ENCODE measurements around the gene TWF2. TPM values are rescaled to one million over a fixed set of nuclear protein-coding genes. Genes with fewer than 3 reads are reported as not detected.

Gene TWF2
- total and polyA plus RNA-seq, 9 of the 15 experiments (the other 6 are each of a cell fraction or from before 2014, with no cell fraction given): 0.11 to 61.9 (median 29.7) TPM

DNA sequence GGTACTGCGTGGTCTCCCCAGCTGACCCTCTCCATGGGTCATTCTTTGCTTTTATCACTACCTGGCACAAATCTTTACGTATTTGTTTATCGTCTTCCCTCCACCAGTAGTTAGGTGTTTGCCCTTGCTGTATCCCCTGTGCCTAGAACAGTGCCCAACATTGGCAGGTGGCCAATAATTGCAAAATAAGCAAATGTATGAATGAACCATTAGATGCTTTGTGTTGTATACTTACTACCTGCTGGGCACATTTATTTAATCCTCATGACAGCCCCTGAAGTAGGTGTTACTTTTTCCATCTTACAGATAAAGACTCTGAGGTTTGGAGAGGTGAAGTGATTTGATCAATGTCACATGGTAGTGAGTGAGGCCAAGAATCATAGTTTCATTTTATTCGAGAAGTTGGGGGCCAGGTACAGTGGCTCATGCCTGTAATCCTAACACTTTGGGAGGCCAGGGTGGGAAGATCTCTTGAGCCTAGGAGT, 2.0 kb upstream of the TWF2 start (continued):
- no peak for TF ChIP-seq SIN3A (IDR thresholded peaks at IDR 0.05; ENCODE audit: borderline replicate concordance in 2 of 2, control insufficient read depth in 1 of 2, low read depth in 2 of 2, low read length in 2 of 2)
- 0 out of 2 replicates have a peak, but pooled peaks have one; percentile 19 for TF ChIP-seq ZNF311 (CRISPR knock-in tag; IDR thresholded peaks at IDR 0.05)
- no peak for TF ChIP-seq KAT2B (IDR thresholded peaks at IDR 0.05; ENCODE audit: low read depth, low read length)
- TF ChIP-seq LCOR (CRISPR knock-in tag; IDR thresholded peaks at IDR 0.05): no peak
- TF ChIP-seq, protein P1, sequence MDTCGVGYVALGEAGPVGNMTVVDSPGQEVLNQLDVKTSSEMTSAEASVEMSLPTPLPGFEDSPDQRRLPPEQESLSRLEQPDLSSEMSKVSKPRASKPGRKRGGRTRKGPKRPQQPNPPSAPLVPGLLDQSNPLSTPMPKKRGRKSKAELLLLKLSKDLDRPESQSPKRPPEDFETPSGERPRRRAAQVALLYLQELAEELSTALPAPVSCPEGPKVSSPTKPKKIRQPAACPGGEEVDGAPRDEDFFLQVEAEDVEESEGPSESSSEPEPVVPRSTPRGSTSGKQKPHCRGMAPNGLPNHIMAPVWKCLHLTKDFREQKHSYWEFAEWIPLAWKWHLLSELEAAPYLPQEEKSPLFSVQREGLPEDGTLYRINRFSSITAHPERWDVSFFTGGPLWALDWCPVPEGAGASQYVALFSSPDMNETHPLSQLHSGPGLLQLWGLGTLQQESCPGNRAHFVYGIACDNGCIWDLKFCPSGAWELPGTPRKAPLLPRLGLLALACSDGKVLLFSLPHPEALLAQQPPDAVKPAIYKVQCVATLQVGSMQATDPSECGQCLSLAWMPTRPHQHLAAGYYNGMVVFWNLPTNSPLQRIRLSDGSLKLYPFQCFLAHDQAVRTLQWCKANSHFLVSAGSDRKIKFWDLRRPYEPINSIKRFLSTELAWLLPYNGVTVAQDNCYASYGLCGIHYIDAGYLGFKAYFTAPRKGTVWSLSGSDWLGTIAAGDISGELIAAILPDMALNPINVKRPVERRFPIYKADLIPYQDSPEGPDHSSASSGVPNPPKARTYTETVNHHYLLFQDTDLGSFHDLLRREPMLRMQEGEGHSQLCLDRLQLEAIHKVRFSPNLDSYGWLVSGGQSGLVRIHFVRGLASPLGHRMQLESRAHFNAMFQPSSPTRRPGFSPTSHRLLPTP (IDR thresholded peaks at IDR 0.05; ENCODE audit: borderline replicate concordance, extremely low read depth, insufficient read length): no peak
- no peak for TF ChIP-seq ZNF76 (CRISPR knock-in tag; IDR thresholded peaks at IDR 0.05; ENCODE audit: borderline replicate concordance)
- no peak for TF ChIP-seq TRIM28 (IDR thresholded peaks at IDR 0.05)
- TF ChIP-seq, protein P2, sequence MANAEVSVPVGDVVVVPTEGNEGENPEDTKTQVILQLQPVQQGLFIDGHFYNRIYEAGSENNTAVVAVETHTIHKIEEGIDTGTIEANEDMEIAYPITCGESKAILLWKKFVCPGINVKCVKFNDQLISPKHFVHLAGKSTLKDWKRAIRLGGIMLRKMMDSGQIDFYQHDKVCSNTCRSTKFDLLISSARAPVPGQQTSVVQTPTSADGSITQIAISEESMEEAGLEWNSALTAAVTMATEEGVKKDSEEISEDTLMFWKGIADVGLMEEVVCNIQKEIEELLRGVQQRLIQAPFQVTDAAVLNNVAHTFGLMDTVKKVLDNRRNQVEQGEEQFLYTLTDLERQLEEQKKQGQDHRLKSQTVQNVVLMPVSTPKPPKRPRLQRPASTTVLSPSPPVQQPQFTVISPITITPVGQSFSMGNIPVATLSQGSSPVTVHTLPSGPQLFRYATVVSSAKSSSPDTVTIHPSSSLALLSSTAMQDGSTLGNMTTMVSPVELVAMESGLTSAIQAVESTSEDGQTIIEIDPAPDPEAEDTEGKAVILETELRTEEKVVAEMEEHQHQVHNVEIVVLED (CRISPR knock-in tag; IDR thresholded peaks at IDR 0.05): no peak
- TF ChIP-seq MTA3 (IDR thresholded peaks at IDR 0.05; ENCODE audit: borderline replicate concordance): no peak
- TF ChIP-seq, protein P3, sequence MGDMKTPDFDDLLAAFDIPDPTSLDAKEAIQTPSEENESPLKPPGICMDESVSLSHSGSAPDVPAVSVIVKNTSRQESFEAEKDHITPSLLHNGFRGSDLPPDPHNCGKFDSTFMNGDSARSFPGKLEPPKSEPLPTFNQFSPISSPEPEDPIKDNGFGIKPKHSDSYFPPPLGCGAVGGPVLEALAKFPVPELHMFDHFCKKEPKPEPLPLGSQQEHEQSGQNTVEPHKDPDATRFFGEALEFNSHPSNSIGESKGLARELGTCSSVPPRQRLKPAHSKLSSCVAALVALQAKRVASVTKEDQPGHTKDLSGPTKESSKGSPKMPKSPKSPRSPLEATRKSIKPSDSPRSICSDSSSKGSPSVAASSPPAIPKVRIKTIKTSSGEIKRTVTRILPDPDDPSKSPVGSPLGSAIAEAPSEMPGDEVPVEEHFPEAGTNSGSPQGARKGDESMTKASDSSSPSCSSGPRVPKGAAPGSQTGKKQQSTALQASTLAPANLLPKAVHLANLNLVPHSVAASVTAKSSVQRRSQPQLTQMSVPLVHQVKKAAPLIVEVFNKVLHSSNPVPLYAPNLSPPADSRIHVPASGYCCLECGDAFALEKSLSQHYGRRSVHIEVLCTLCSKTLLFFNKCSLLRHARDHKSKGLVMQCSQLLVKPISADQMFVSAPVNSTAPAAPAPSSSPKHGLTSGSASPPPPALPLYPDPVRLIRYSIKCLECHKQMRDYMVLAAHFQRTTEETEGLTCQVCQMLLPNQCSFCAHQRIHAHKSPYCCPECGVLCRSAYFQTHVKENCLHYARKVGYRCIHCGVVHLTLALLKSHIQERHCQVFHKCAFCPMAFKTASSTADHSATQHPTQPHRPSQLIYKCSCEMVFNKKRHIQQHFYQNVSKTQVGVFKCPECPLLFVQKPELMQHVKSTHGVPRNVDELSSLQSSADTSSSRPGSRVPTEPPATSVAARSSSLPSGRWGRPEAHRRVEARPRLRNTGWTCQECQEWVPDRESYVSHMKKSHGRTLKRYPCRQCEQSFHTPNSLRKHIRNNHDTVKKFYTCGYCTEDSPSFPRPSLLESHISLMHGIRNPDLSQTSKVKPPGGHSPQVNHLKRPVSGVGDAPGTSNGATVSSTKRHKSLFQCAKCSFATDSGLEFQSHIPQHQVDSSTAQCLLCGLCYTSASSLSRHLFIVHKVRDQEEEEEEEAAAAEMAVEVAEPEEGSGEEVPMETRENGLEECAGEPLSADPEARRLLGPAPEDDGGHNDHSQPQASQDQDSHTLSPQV (IDR thresholded peaks at IDR 0.05): no peak
- TF ChIP-seq PPARD (CRISPR knock-in tag; IDR thresholded peaks at IDR 0.05): no peak
- no peak for TF ChIP-seq ZNF324 (CRISPR knock-in tag; IDR thresholded peaks at IDR 0.05)
- TF ChIP-seq SOX6 (IDR thresholded peaks at IDR 0.05): no peak
- no peak for TF ChIP-seq GATAD2B (IDR thresholded peaks at IDR 0.05; ENCODE audit: borderline replicate concordance)
- no peak for TF ChIP-seq SPI1 (IDR thresholded peaks at IDR 0.05; ENCODE audit: borderline replicate concordance, low read depth, low read length)
- no peak for TF ChIP-seq CHD2 (IDR thresholded peaks at IDR 0.05; ENCODE audit: low read depth, low read length)
- TF ChIP-seq COPS2 (conservative IDR thresholded peaks at IDR 0.05): no peak
- no peak for TF ChIP-seq CREBBP (IDR thresholded peaks at IDR 0.05; ENCODE audit: low read depth, low read length)
- TF ChIP-seq, protein P4, sequence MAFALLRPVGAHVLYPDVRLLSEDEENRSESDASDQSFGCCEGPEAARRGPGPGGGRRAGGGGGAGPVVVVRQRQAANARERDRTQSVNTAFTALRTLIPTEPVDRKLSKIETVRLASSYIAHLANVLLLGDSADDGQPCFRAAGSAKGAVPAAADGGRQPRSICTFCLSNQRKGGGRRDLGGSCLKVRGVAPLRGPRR (CRISPR knock-in tag; IDR thresholded peaks at IDR 0.05): no peak
- TF ChIP-seq NFIX (CRISPR knock-in tag; IDR thresholded peaks at IDR 0.05; ENCODE audit: low read depth): peak; percentile 69; the same call in 1 of the 2 replicates
- TF ChIP-seq ZC3H11A (IDR thresholded peaks at IDR 0.05; ENCODE audit: low read depth, low read length): no peak

All from K562 (cell line).